HepG2 (cell line): ENCODE results near the gene FKBP1B. TPM values are rescaled to one million over a fixed set of nuclear protein-coding genes. Genes with fewer than 3 reads are reported as not detected.

ENCODE experiments used
- CENPT ChIP-seq: sonication (generic); formaldehyde crosslinking; IDR thresholded peaks from 2 replicates; pipeline ENCODE4 v1.8.0; 2022; ENCODE audit warnings: low read depth, mild to moderate bottlenecking, moderate library complexity, missing genetic modification reagents
- DR1 ChIP-seq: sonication (generic); formaldehyde crosslinking; IDR thresholded peaks from 2 replicates; pipeline ENCODE4 v1.8.0; 2021; ENCODE audit warnings: mild to moderate bottlenecking, missing genetic modification reagents, inconsistent platforms
- GABPB1 ChIP-seq: IDR thresholded peaks from 2 replicates; pipeline ENCODE4 v1.6.1; 2016; ENCODE audit warnings: mild to moderate bottlenecking, missing genetic modification reagents, moderate library complexity, missing compliant biosample characterization
- HOMEZ ChIP-seq: IDR thresholded peaks from 2 replicates; pipeline ENCODE4 v1.6.1; 2016; ENCODE audit warnings: low read depth
- MYC ChIP-seq: sonication (generic); formaldehyde crosslinking; IDR thresholded peaks from 2 replicates; pipeline ENCODE4 v1.9.0; 2021; ENCODE audit warnings: missing genetic modification reagents, borderline replicate concordance
- PBX3 ChIP-seq: sonication (generic); formaldehyde crosslinking; IDR thresholded peaks from 2 replicates; pipeline ENCODE4 v1.8.1; 2023; ENCODE audit warnings: missing genetic modification reagents, inconsistent platforms, borderline replicate concordance
- SRF ChIP-seq: IDR thresholded peaks from 2 replicates; pipeline ENCODE4 v1.6.1; 2011; ENCODE audit warnings: mild to moderate bottlenecking, low read depth, low read length, moderate library complexity
- SRSF4 ChIP-seq: fragments of 200-400 bp; formaldehyde crosslinking; IDR thresholded peaks from one replicate; pipeline ENCODE4 v1.6.1; 2018; ENCODE audit warnings: mild to moderate bottlenecking, low read depth, low read length, moderate library complexity; ENCODE audit not compliant: poor library complexity, severe bottlenecking
- TERF1 ChIP-seq: sonication (generic); formaldehyde crosslinking; IDR thresholded peaks from 2 replicates; pipeline ENCODE4 v1.8.0; 2022; ENCODE audit warnings: mild to moderate bottlenecking, missing genetic modification reagents, moderate library complexity
- ZNF142 ChIP-seq: sonication (generic); formaldehyde crosslinking; IDR thresholded peaks from 2 replicates; pipeline ENCODE4 v1.4.0; 2020; ENCODE audit warnings: missing genetic modification reagents
- ZNF264 ChIP-seq: sonication (generic); formaldehyde crosslinking; IDR thresholded peaks from 2 replicates; pipeline ENCODE4 v1.4.0; 2020; ENCODE audit warnings: missing genetic modification reagents
- ZNF547 ChIP-seq: sonication (generic); formaldehyde crosslinking; IDR thresholded peaks from 2 replicates; pipeline ENCODE4 v1.5.1; 2020; ENCODE audit warnings: mild to moderate bottlenecking, missing genetic modification reagents
- ZNF770 ChIP-seq: sonication (generic); formaldehyde crosslinking; IDR thresholded peaks from 2 replicates; pipeline ENCODE4 v1.5.0; 2020; ENCODE audit warnings: mild to moderate bottlenecking, missing genetic modification reagents
- polyA plus RNA-seq, 8 experiments: library from polyadenylated mRNA; depleted of rRNA in 3 of 8; stranded (reverse) in 7 of 8; unstranded in 1 of 8; fragments of >200 nt; fragmentation: Illumina TruSeq in 4 of 8; extraction: Trizol in 4 of 8; gene quantifications; 2 replicates each; pipeline versions ENCODE4 v1.2.1 to v1.2.3, GENCODE V29; 2011 to 2016; ENCODE audit warnings: low read depth in 4 of 8, missing spikeins in 1 of 8, mixed read lengths in 1 of 8; ENCODE audit not compliant: insufficient read depth in 1 of 8
- total RNA-seq, 5 experiments: library from RNA; depleted of rRNA; stranded (reverse); fragments of >200 nt; fragmentation: Illumina TruSeq; extraction: Trizol; gene quantifications; 2 replicates each; pipeline ENCODE4 v1.2.3, GENCODE V29; 2016; ENCODE audit warnings: low read depth in 1 of 5
- TF ChIP-seq, protein P1 (sequence below), 2 experiments: fragments of 450-650 bp in 1 of 2; sonication (generic) in 1 of 2; formaldehyde crosslinking; IDR thresholded peaks; 2 replicates each; pipeline versions ENCODE4 v1.5.0 to v1.8.0; 2020 to 2022; ENCODE audit warnings: mild to moderate bottlenecking in 1 of 2, missing genetic modification reagents in 1 of 2

The FKBP1B gene
- total and polyA plus RNA-seq, 2 of the 13 experiments (the other 11 are each of a cell fraction or from before 2014, with no cell fraction given): 35.2 to 96.3 TPM

DNA sequence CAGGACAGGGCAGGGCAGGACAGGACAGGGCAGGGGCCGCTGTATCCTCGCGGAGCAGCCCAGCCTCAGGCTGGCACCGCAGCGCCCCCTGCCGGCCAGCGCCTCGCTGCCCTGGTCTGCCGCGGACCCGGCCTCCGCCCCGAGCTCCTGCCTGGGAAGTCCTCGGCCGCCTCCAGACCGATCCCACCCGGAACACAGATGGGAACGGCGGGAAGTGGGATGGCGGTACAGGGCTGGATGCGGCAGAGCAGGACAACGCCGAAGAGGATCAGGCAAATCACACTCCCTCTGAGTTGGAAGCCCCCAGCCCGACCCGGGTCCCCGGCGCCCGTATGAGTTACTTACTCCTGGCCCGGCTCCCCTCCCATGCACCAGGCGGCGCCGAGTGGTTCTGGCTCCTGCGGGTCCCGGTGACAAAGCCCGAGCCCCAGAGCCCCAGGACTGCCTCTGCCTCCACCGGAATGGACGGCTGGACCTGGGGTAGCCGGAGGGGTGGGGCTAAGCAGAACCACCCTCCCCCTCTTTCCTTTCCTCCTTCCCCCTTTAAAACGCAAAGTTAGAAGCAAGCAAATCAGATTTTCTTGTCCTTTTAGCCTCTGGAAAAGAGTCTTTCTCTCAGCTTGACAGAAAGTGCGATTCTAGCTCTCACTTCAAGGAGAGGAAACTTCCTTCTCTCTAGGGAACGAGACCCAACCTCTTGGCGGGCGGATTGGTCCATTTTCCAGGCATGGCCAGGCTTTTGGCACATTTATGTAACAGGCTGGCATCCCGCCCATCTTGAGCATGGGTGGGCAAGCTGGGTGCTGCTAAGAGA, 35.1 kb downstream of the FKBP1B start, which contains the start of gene TP53I3 (continued):
- peak; percentile 95 for TF ChIP-seq ZNF770 (CRISPR knock-in tag)
- TF ChIP-seq PBX3: no peak
- no peak for TF ChIP-seq DR1
- TF ChIP-seq ZNF547 (CRISPR knock-in tag): peak; percentile 89
- TF ChIP-seq MYC (CRISPR knock-in tag): peak; percentile 85; the same call in 1 of the 2 replicates
- peak; percentile 89 for TF ChIP-seq GABPB1
- no peak; the same call in 1 of the 2 replicates for TF ChIP-seq CENPT
- no peak; the same call in 1 of the 2 replicates for TF ChIP-seq ZNF142 (CRISPR knock-in tag)
- no peak for TF ChIP-seq SRSF4
- no peak; the same call in 1 of the 2 replicates for TF ChIP-seq TERF1
- TF ChIP-seq ZNF264 (CRISPR knock-in tag): peak; percentile 84; the same call in 1 of the 2 replicates
- 0 out of 2 replicates have a peak, but pooled peaks have one; percentile 10 for TF ChIP-seq SRF
- TF ChIP-seq, protein P1, sequence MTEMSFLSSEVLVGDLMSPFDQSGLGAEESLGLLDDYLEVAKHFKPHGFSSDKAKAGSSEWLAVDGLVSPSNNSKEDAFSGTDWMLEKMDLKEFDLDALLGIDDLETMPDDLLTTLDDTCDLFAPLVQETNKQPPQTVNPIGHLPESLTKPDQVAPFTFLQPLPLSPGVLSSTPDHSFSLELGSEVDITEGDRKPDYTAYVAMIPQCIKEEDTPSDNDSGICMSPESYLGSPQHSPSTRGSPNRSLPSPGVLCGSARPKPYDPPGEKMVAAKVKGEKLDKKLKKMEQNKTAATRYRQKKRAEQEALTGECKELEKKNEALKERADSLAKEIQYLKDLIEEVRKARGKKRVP (CRISPR knock-in tag; IDR thresholded peaks at IDR 0.05): peak in 1 of 2 experiments; percentile 30; a peak in 1 of 4 replicates
- TF ChIP-seq HOMEZ (CRISPR knock-in tag): no peak; the same call in 1 of the 2 replicates
